HG03159 (cell line): ENCODE measurements around the gene FOXN3.

Source experiments
- ATAC-seq: cut with Tn5 transposase; IDR thresholded peaks from one replicate; pipeline ENCODE4 v1.9.1; 2021; ENCODE audit warnings: mild to moderate bottlenecking, moderate library complexity; ENCODE audit not compliant: unreplicated experiment

Gene FOXN3, protein sequence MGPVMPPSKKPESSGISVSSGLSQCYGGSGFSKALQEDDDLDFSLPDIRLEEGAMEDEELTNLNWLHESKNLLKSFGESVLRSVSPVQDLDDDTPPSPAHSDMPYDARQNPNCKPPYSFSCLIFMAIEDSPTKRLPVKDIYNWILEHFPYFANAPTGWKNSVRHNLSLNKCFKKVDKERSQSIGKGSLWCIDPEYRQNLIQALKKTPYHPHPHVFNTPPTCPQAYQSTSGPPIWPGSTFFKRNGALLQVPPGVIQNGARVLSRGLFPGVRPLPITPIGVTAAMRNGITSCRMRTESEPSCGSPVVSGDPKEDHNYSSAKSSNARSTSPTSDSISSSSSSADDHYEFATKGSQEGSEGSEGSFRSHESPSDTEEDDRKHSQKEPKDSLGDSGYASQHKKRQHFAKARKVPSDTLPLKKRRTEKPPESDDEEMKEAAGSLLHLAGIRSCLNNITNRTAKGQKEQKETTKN

DNA sequence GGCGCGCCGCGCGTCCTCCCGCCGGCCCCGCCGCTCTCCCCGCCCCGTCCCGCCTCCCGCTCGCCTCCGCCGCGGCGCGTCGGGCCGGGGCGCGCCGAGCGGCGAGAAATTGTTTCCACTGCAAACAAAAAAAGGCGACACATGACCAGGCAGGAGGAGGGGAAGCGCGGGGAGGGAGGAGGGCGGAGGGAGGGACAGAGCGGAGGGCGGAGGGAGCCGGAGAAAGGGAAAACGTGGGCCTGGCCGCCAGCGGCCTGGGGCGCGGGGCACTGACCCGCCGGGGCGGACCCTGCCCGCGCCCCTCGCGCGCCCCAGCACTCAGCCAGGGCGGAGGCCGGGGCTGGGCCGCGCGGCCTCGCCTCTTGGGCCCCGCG is at the start of gene FOXN3:
TSS of gene FOXN3 (minus strand) at position 143 of the 374 bp plus-strand sequence. CDS start 4,757 bp downstream, outside the sequence.
- ATAC-seq, result peak; percentile 40

DNA sequence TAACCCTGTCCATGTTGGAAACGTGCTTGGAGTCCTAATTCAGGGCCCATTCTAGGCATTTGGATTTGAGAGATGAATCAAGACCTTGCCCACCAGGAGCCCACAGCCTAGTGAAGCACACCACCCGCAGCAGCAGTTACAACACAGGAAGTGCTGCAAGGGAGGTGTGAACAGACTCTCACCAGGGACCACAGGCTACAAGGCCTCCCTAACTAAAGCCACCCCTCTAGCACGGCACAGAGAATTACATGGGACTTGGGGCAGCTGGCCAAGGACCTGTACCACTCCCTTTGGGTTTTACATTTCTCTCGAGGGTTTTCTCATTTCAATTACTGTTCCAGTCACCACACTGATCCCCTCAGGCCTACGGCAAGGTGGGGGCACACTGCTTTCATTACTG is 49.5 kb upstream of the FOXN3 start:
- no peak for ATAC-seq

DNA sequence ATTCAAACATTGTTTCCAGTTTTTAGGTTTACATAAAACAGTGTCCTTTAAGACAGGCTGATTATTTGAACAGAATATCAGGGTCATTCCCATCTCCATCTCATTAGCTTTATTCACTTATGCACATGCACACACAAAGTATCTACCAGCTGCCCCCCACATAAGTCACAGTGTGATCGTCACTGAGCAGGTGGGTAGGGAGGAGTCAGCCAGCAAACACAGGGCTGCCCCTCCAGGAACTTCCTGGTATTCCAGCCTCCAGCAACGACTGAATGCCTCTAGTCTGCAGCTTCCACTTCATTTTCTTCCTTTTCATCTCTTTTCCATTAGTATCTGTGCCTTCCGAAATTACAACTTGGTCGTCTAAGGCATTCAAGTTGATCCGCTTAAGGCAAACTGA is 48.8 kb upstream of the FOXN3 start:
- no peak for ATAC-seq

- ATAC-seq, result no peak
Measured at GRCh38 chr14:89461256-89461655, 44.2 kb upstream of the FOXN3 start.

- ATAC-seq, result no peak
Measured at GRCh38 chr14:89458713-89459420, 41.8 kb upstream of the FOXN3 start.

GRCh38 chr14:89457007-89457406 is 40.0 kb upstream of the FOXN3 start:
- ATAC-seq, result no peak

GRCh38 chr14:89455412-89455811 is 38.4 kb upstream of the FOXN3 start:
- ATAC-seq, result no peak

GRCh38 chr14:89454996-89455395 is 38.0 kb upstream of the FOXN3 start:
- ATAC-seq, result no peak

DNA sequence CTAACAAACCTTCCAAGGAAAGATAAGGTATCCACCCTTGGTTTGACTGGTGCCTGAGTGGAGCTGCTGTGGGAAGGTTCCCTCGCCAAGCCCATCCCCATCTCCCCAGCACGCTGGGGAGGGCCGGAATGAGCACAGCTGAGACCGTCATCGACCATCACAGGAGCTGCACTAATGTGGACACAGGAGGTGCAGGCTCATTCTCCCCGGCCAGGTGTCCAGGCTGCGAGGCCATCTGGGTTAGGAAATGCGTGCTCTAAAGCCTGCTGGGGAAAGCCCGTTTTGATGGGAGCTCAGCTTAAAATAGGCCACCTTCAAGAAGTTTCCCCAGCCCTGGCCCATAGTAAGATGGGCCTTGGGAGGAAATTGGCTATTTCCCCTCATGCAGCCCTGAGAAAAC is 35.2 kb upstream of the FOXN3 start:
- no peak for ATAC-seq

DNA sequence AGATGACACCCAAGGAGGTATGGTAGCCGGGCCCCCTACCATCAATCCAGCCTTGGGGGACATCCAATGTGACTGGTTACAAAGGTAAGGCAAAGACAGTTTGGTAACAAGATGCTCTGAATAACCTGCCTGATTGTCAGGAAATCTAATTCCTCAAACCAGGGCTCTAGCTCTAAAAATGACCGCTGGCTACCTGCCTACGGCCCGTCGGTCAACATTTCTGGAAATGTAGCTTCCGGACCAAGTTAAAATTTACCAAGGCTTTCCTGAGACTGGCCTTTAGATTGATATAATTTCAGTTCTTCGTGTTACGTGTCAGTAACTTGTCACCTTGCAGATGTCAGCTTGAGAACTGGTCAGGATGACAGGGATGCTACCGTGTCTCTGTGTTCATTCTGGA is 34.2 kb upstream of the FOXN3 start:
- ATAC-seq, result no peak

GRCh38 chr14:89447182-89447944 is 30.3 kb upstream of the FOXN3 start:
- ATAC-seq, result no peak

DNA sequence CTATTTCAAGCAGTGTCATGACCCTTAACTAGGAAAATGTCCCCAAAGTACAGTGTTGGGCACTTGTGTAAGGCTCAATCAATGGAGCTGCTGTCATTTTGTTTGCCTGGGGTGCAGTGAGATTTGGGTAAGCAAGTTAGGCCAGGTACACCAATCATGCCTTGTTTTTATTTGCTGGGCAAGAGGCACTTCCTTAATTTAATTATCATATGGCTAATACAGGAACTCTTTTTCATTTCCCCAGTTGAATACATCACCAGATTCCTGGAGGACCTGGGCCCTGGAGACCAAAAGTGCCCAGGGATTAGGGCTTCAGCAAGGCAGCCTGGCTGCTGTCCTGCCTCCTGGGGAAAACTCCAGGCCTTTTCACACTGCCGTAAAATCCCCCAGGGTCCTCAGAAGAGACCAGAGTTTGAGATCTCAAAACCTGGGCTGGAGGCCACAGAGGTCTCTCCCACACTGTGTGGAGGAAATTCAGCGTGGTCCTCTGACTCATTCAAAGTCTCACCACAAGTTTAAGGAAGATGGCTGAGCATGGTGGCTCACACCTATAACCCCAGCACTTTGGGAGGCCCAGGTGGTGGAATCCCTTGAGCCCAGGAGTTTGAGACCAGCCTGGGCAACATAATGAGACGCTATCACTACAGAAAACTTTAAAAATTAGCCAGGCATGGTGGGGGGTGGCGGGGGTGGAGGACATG is 28.4 kb upstream of the FOXN3 start:
- no peak for ATAC-seq

DNA sequence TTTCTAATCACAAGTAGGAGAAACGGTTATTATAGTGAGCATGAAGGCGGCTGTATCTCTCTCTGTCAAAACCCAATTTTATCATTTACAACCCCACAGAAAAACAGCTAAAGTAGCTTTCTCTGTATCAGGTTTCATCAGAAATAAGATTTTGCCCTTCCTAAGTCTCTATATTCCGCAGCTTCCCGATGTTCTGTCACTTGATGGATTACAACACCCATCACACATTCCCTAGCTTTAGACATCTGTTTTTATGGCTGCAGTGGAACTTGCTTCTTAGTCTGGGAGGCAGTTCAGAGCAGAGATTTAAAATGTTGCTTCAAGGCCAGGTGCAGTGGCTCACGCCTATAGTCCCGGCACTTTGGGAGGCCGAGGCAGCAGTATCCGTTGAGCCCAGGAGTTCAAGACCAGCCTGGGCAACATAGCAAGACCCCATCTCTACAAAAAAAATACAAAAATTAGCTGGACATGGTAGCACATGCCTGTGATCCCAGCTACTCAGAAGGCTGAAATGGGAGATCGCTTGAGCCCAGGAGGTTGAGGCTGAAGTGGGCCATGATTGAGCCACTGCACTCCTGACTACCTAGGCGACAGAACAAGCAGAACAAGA is 27.6 kb upstream of the FOXN3 start:
- no peak for ATAC-seq

GRCh38 chr14:89444044-89444443 is 27.0 kb upstream of the FOXN3 start:
- no peak for ATAC-seq

DNA sequence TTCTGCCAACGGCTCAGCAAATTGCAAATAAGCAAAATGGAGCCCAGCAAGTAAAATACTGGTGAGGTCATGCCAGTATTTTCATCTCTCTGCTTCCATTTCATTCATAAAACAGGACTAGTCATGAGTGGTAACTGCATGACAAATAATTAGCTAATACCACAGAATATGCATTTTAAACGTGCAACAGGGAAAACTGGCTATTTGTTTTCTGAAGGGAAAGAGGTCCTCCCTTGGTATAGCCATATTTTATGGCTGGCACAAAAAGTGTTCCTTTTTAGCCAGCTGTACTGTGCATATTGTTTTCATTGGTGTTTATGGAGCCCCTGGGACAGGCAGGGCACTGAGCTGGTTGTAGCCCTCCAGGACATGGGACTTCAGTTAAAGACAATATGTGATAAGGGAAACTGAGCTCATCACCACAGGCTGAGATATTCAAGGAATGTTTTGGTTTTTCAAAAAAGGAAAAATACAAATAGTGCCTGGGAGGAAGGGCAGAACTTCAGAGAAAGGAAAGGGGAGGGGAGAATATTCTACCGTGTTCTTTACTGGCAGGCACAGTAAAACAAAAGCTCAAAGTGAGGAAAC is 26.1 kb upstream of the FOXN3 start:
- no peak for ATAC-seq

DNA sequence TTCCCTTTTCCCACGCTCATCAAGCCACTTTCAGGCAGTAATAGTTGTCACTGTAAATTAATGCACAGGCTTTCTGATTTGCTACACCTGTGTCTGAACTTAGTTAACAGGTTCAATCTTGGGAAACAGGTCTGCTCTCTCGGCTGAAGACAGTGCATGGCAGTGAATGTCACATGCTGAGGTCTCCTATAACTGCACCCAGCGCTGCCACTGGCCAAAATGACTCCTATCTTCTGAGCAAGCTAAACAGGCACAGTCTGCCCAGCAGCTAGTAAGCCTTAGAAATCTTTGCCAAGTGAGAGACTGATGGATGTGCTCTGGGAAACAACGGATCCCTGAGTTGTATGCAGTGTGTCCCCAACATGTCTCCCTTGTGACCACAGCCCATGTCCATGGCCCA is 25.2 kb upstream of the FOXN3 start:
- no peak for ATAC-seq

GRCh38 chr14:89440986-89441909 is 24.2 kb upstream of the FOXN3 start:
- ATAC-seq, result no peak

GRCh38 chr14:89435892-89436656 is 19.0 kb upstream of the FOXN3 start:
- no peak for ATAC-seq
